Neuronal stem cell (in vitro differentiated cells): ENCODE results near the gene PDE4B.

Experiments used
- DNase-seq: peaks from one replicate; pipeline ENCODE4 v3.0.0-alpha.2; 2013; ENCODE audit warnings: low spot score
- H2AFZ ChIP-seq: one replicate; pipeline ENCODE4 v1.6.1; 2013; ENCODE audit warnings: mild to moderate bottlenecking, low read length, inconsistent platforms
- H2AK5ac ChIP-seq: 2 replicates; pipeline ENCODE4 v1.6.1; 2013; ENCODE audit warnings: low read depth, mild to moderate bottlenecking, inconsistent platforms, low read length, moderate library complexity, mixed read lengths
- H2BK120ac ChIP-seq: 2 replicates; pipeline ENCODE4 v1.6.1; 2013; ENCODE audit warnings: low read depth, mild to moderate bottlenecking, inconsistent platforms, low read length, moderate library complexity, mixed read lengths
- H2BK12ac ChIP-seq: one replicate; pipeline ENCODE4 v1.6.1; 2013; ENCODE audit warnings: low read length, inconsistent platforms
- H2BK15ac ChIP-seq: 2 replicates; pipeline ENCODE4 v1.6.1; 2013; ENCODE audit warnings: mild to moderate bottlenecking, low read length, inconsistent platforms, mixed read lengths
- H2BK5ac ChIP-seq: one replicate; pipeline ENCODE4 v1.6.1; 2013; ENCODE audit warnings: inconsistent platforms, mild to moderate bottlenecking, low read length, moderate library complexity
- H3K14ac ChIP-seq: one replicate; pipeline ENCODE4 v1.6.1; 2013; ENCODE audit warnings: low read length, inconsistent platforms
- H3K18ac ChIP-seq: 2 replicates; pipeline ENCODE4 v1.6.1; 2013; ENCODE audit warnings: low read length, inconsistent platforms
- H3K23ac ChIP-seq: 2 replicates; pipeline ENCODE4 v1.6.1; 2013; ENCODE audit warnings: low read depth, mild to moderate bottlenecking, mixed read lengths, low read length, inconsistent platforms; ENCODE audit not compliant: poor library complexity
- H3K27ac ChIP-seq: replicated peaks from 3 replicates; pipeline ENCODE4 v1.5.1; 2013; ENCODE audit warnings: low read length, inconsistent platforms
- H3K27me3 ChIP-seq, 3 experiments: 2 replicates each; pipeline ENCODE4 v1.6.1; 2013; ENCODE audit warnings: low read length in 3 of 3, mild to moderate bottlenecking in 2 of 3, inconsistent platforms in 1 of 3, low read depth in 1 of 3, mixed read lengths in 1 of 3, moderate library complexity in 1 of 3; ENCODE audit not compliant: control insufficient read depth in 3 of 3, insufficient read depth in 3 of 3
- H3K36me3 ChIP-seq, 2 donors: replicated peaks in 1 of 2; 2 replicates each; pipeline ENCODE4 v1.6.1; 2013; ENCODE audit warnings: low read length in 2 of 2; ENCODE audit not compliant: control insufficient read depth in 2 of 2, insufficient read depth in 2 of 2
- H3K4ac ChIP-seq: 2 replicates; pipeline ENCODE4 v1.6.1; 2013; ENCODE audit warnings: inconsistent platforms, mild to moderate bottlenecking, low read length, moderate library complexity
- H3K4me1 ChIP-seq, 2 donors: 1 replicate in 1 of 2; 2 replicates in 1 of 2; pipeline ENCODE4 v1.6.1; 2013; ENCODE audit warnings: low read length in 2 of 2, low read depth in 1 of 2; ENCODE audit not compliant: control insufficient read depth in 2 of 2, insufficient read depth in 1 of 2
- H3K4me2 ChIP-seq: one replicate; pipeline ENCODE4 v1.6.1; 2013; ENCODE audit warnings: mild to moderate bottlenecking, low read length, inconsistent platforms; ENCODE audit not compliant: insufficient read depth, poor library complexity, severe bottlenecking
- H3K4me3 ChIP-seq, 2 donors: 2 replicates each; pipeline ENCODE4 v1.5.1; 2013; ENCODE audit warnings: low read length in 2 of 2, mild to moderate bottlenecking in 2 of 2, inconsistent platforms in 1 of 2, moderate library complexity in 1 of 2
- H3K79me1 ChIP-seq: one replicate; pipeline ENCODE4 v1.6.1; 2013; ENCODE audit warnings: low read depth, mild to moderate bottlenecking, inconsistent platforms, low read length, moderate library complexity
- H3K9ac ChIP-seq: one replicate; pipeline ENCODE4 v1.6.1; 2013; ENCODE audit warnings: mild to moderate bottlenecking, low read depth, low read length, inconsistent platforms; ENCODE audit not compliant: poor library complexity
- H3K9me3 ChIP-seq, 2 donors: replicated peaks in 1 of 2; 2 replicates each; pipeline versions ENCODE3 to v1.6.1; 2013; ENCODE audit warnings: low read length in 2 of 2, mild to moderate bottlenecking in 2 of 2, inconsistent platforms in 1 of 2, low read depth in 1 of 2, mixed read lengths in 1 of 2, moderate library complexity in 1 of 2; ENCODE audit not compliant: control insufficient read depth in 2 of 2, insufficient read depth in 1 of 2
- H4K8ac ChIP-seq: one replicate; pipeline ENCODE4 v1.6.1; 2013; ENCODE audit warnings: low read depth, mild to moderate bottlenecking, inconsistent platforms, low read length, moderate library complexity
- H4K91ac ChIP-seq: one replicate; pipeline ENCODE4 v1.6.1; 2013; ENCODE audit warnings: low read length, low read depth, mild to moderate bottlenecking, inconsistent platforms; ENCODE audit not compliant: poor library complexity
- WGBS, 2 donors: extraction: QIAGEN DNeasy Blood & Tissue Kit; methylation state at CpG; one replicate each; pipeline ENCODE4 v1.1.7; 2013; ENCODE audit warnings: missing lambda C conversion rate in 2 of 2, mixed read lengths in 1 of 2; ENCODE audit not compliant: insufficient read length in 2 of 2, insufficient replicate concordance in 1 of 2; ENCODE audit errors: extremely low coverage in 2 of 2; 5-methylcytosine and 5-hydroxymethylcytosine counted together

The PDE4B gene

GRCh38 chr1:66412704-66413103, 620.0 kb downstream of the PDE4B start:
- H4K91ac ChIP-seq, result no peak overlapping the region
- H3K27ac ChIP-seq, result no peak overlapping the region
- no peak overlapping the region for H3K18ac ChIP-seq
- no peak overlapping the region for H2BK5ac ChIP-seq
- H3K23ac ChIP-seq, result no peak overlapping the region
- no peaks in the 10 kb centered on the region for H3K4me1 ChIP-seq
- no peak overlapping the region for H2AFZ ChIP-seq
- no peak overlapping the region for H3K4ac ChIP-seq
- H3K9ac ChIP-seq, result no peak overlapping the region
- H2AK5ac ChIP-seq, result no peak overlapping the region
- no peak for DNase-seq
- H3K9me3 ChIP-seq, result peaks cover 0 to 1% of the 10 kb centered on the region in 2 donors
- no peak overlapping the region for H2BK120ac ChIP-seq
- H2BK15ac ChIP-seq, result no peak overlapping the region
- H3K79me1 ChIP-seq, result no peaks in the 10 kb centered on the region
- H4K8ac ChIP-seq, result no peak overlapping the region
- no peaks in the 10 kb centered on the region for H3K27me3 ChIP-seq
- H3K14ac ChIP-seq, result no peak overlapping the region
- H2BK12ac ChIP-seq, result no peak overlapping the region
- H3K36me3 ChIP-seq, result no peaks in the 10 kb centered on the region
- no peak overlapping the region for H3K4me3 ChIP-seq
- no peak overlapping the region for H3K4me2 ChIP-seq

DNA sequence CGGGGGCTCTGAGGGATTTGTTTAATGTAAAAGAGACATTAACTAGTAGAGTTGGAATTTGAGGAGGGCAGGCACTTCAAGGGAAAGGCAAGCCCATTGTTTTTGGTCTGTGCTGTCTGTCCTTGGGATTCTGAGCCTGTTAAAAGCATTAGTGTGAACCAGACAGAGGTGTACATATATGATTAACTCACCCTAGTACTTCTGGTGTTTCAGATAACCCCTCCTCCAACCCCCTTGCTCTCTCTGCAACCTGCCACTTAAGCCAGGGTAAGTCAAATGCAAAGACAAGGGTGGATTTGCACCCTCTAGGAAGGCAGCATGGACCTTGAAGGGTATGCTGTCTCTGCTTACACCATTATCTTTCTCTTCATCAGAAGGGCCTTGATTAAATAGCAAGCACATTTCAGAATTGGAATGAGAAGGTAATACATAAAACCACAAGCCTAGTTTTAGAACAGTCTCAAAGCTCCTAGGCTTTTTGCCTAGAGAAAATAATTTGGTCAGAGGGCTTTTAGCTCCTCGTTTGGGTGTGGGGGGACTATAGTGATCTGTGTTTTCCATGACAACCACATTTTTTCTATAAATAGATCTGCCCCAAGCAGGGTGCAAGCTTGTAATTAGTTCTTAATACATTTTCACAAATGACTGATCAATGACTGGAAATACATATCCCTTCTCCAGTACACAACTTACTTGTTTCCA, 620.6 kb downstream of the PDE4B start:
- Histone ChIP-seq H3K4me1 (no peaks in the 10 kb centered on the region), H3K9me3 (peaks cover 1 to 3% of the 10 kb centered on the region in 2 donors)
- DNase-seq, result no peak

DNA sequence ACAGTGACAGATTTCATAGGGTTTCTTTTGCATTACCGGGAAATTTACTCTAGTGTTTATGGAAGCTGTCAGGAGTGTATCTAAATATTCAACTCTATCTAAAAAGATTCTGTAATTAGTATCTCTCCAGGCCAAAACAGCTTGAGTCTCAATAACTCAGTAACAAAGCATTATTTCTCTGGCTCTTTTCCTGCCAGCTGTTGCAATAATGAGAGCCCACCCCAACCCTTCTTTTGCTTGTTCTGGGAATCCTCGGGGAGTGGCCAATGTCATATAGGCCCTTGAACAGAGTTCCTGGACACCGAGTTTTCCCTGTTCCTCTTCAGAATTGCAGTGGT, 621.1 kb downstream of the PDE4B start:
- H2BK120ac ChIP-seq, result no peak overlapping the region
- H2BK12ac ChIP-seq, result no peak overlapping the region
- no peak overlapping the region for H2BK5ac ChIP-seq
- peaks cover 1 to 3% of the 10 kb centered on the region in 2 donors for H3K9me3 ChIP-seq
- no CpG with 5 or more reads among the region's 3 CpGs for WGBS, 2 donors
- no peak overlapping the region for H2AFZ ChIP-seq
- no peak overlapping the region for H4K91ac ChIP-seq
- H3K79me1 ChIP-seq, result no peaks in the 10 kb centered on the region
- H3K27ac ChIP-seq, result no peak overlapping the region
- no peak overlapping the region for H3K14ac ChIP-seq
- no peaks in the 10 kb centered on the region for H3K27me3 ChIP-seq
- H3K36me3 ChIP-seq, result no peaks in the 10 kb centered on the region
- DNase-seq, result no peak
- H3K4me1 ChIP-seq, result no peaks in the 10 kb centered on the region
- no peak overlapping the region for H3K4me3 ChIP-seq
- no peak overlapping the region for H3K23ac ChIP-seq
- H3K9ac ChIP-seq, result no peak overlapping the region
- no peak overlapping the region for H2AK5ac ChIP-seq
- no peak overlapping the region for H4K8ac ChIP-seq
- no peak overlapping the region for H3K4me2 ChIP-seq
- no peak overlapping the region for H3K4ac ChIP-seq
- H2BK15ac ChIP-seq, result no peak overlapping the region
- no peak overlapping the region for H3K18ac ChIP-seq

More for the DNA sequence above, 620.6 kb downstream of the PDE4B start:
- no peak overlapping the region for H4K91ac ChIP-seq
- no peaks in the 10 kb centered on the region for H3K27me3 ChIP-seq
- no peak overlapping the region for H3K23ac ChIP-seq
- H2BK120ac ChIP-seq, result no peak overlapping the region
- H3K9ac ChIP-seq, result no peak overlapping the region
- H3K4me3 ChIP-seq, result no peak overlapping the region
- H2BK12ac ChIP-seq, result no peak overlapping the region
- H2BK15ac ChIP-seq, result no peak overlapping the region
- H3K4me2 ChIP-seq, result no peak overlapping the region
- no peak overlapping the region for H2BK5ac ChIP-seq
- H3K4ac ChIP-seq, result no peak overlapping the region
- H2AK5ac ChIP-seq, result no peak overlapping the region
- no CpG with 5 or more reads among the region's 2 CpGs for WGBS, 2 donors
- no peaks in the 10 kb centered on the region for H3K36me3 ChIP-seq
- no peaks in the 10 kb centered on the region for H3K79me1 ChIP-seq
- no peak overlapping the region for H3K27ac ChIP-seq
- no peak overlapping the region for H3K18ac ChIP-seq
- H4K8ac ChIP-seq, result no peak overlapping the region
- H3K14ac ChIP-seq, result no peak overlapping the region
- H2AFZ ChIP-seq, result no peak overlapping the region

- Histone ChIP-seq H3K27me3 (no peaks in the 10 kb centered on the region), H2BK15ac (no peak overlapping the region), H2BK120ac (no peak overlapping the region), H3K4me2 (no peak overlapping the region), H3K23ac (no peak overlapping the region), H2BK5ac (no peak overlapping the region), H4K8ac (no peak overlapping the region), H3K27ac (no peak overlapping the region), H3K4ac (no peak overlapping the region), H3K79me1 (no peaks in the 10 kb centered on the region), H3K14ac (no peak overlapping the region), H3K36me3 (no peaks in the 10 kb centered on the region), H3K9ac (no peak overlapping the region), H3K9me3 (peaks cover 1 to 3% of the 10 kb centered on the region in 2 donors), H3K18ac (no peak overlapping the region), H2BK12ac (no peak overlapping the region), H3K4me1 (no peaks in the 10 kb centered on the region), H2AK5ac (no peak overlapping the region), H4K91ac (no peak overlapping the region), H2AFZ (no peak overlapping the region), H3K4me3 (no peak overlapping the region)
- no CpG with 5 or more reads among the region's 2 CpGs for WGBS, 2 donors
- DNase-seq, result no peak
Observed at GRCh38 chr1:66415281-66415680, 622.6 kb downstream of the PDE4B start.
